CD4-positive, alpha-beta T cell treated with Interleukin-2 at 100 ng/mL for 4 hours (primary cell): ENCODE results near the gene TAS1R3.

Experiments used
- DNase-seq: peaks from one replicate; pipeline ENCODE4 v3.0.0-alpha.2; 2020; ENCODE audit warnings: low spot score

TAS1R3 gene

GRCh38 chr1:1295154-1295923 lies 35.7 kb upstream of the TAS1R3 start:
- no peak for DNase-seq

GRCh38 chr1:1296070-1297061 lies 34.7 kb upstream of the TAS1R3 start:
- DNase-seq = no peak

GRCh38 chr1:1297802-1298424 lies 33.2 kb upstream of the TAS1R3 start:
- DNase-seq = no peak

- no peak for DNase-seq
Measured at GRCh38 chr1:1298861-1299685, 32.0 kb upstream of the TAS1R3 start.

- peak; percentile 32 for DNase-seq
Measured at GRCh38 chr1:1299686-1300351, 31.3 kb upstream of the TAS1R3 start.

- no peak for DNase-seq
Measured at GRCh38 chr1:1300352-1300739, 30.7 kb upstream of the TAS1R3 start.

- no peak for DNase-seq
Measured at GRCh38 chr1:1302006-1302430, 29.1 kb upstream of the TAS1R3 start.

- DNase-seq = no peak
Measured at GRCh38 chr1:1302951-1303509, 28.1 kb upstream of the TAS1R3 start.

GRCh38 chr1:1303736-1304135 lies 27.3 kb upstream of the TAS1R3 start:
- DNase-seq = no peak

- DNase-seq = no peak
Measured at GRCh38 chr1:1304331-1305299, 26.5 kb upstream of the TAS1R3 start.

- peak; percentile 78 for DNase-seq
Measured at GRCh38 chr1:1305300-1306069, 25.6 kb upstream of the TAS1R3 start.

GRCh38 chr1:1306070-1306660 lies 24.9 kb upstream of the TAS1R3 start:
- no peak for DNase-seq

- DNase-seq = no peak
Measured at GRCh38 chr1:1306661-1307260, 24.3 kb upstream of the TAS1R3 start.

- DNase-seq = no peak
Measured at GRCh38 chr1:1307261-1307922, 23.7 kb upstream of the TAS1R3 start.

GRCh38 chr1:1307923-1308755 lies 22.9 kb upstream of the TAS1R3 start, which contains the start of the genes ACAP3 and PUSL1:
Gene ACAP3, minus strand, starts transcription at chr1:1307930. Its CDS starts 115 bp downstream, at chr1:1307815.
Gene PUSL1, plus strand, starts transcription at chr1:1308597. Its CDS starts 47 bp downstream, at chr1:1308644.
- peak; percentile 88 for DNase-seq

GRCh38 chr1:1308756-1309250 lies 22.3 kb upstream of the TAS1R3 start:
- no peak for DNase-seq
